ENCODE measurements around the gene ABCA6.

The ABCA6 gene

DNA sequence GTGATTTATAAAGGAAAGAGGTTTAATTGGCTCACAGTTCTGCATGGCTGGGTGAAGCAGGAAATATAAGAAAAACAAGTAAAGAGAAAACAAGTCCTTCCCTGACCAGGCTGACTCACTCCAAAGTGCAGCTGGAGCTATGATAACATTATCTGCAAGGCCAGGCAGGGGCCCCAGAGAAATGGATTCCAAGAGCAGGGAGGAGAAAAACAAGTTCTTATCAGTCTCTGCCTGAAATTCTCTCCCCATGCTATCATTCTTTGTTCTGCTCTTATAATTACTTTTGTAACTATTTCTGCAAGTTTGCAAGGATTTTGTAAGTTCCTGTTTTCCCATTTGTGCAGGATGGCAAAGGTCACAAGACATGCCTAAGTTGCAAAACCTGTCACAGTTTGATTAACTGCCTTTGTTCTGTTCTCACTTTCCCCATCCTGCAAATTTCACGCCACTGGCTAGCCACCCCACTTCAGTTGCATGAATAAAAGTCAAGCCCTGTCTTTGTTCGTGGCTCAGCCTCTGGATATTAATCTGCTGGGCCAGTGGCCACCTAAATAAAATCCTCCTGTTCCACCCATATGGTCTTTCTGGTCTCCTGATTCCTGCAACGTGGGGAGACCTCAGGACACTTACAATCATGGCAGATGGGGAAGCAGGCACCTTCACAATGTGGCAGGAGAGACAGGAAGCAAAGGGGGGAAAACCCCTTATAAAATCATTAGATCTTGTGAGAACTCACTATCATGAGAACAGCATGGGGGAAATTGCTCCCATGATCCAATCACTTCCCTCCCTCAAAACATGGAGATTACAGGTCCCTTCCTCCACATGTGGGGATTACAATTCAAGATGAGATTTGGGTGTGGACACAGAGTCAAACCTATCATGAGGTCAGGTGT is 94.1 kb downstream of the ABCA6 start:
- DNase-seq, result no peak

DNA sequence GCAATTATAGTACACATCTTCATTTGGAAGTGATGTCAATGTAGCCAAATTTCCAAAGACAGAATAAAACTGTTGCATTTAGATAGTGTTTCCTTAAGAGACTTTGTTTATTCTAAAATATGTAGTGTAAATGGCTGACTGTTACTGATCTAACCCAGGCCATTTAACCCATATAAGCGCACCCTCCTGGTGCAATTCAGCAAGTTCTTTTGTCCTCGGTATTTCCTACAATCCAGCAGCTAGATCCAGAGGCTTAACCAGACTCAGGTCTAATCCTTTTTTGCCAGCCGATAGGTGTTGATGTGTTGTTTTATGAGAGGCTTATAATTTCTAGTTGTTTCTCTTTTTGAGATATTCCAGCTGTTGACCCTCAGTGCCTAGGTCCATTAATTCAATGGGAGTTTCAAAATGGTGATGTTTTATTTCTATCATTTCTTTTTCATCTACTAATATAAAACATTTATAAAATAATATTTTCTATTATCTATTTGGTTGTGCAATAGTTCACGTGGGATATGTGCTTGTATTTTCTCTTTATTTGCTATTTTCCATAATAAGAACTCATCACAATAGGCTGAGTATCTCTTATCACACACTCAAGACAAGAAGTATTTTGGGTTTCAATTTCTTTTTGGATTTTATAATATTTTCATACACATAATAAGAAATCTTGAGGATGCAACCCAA is 95.4 kb downstream of the ABCA6 start:
- no peak for DNase-seq

DNA sequence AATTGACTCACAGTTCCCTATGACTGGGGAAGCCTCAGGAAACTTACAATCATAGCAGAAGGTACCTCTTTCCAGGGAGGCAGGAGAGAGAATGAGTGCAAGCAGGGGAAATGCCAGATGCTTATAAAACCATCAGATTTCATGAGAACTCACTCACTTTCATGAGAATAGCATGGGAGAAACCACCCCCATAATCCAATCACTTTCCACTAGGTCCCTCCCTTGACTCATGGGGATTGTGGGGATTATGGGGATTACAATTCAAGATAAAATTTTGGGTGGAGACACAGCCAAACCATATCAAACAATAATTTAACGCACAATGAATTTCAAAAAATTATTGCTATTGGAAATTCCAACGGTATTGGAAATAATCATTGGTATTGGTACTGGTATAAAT is 96.0 kb downstream of the ABCA6 start:
- no peak for DNase-seq

DNA sequence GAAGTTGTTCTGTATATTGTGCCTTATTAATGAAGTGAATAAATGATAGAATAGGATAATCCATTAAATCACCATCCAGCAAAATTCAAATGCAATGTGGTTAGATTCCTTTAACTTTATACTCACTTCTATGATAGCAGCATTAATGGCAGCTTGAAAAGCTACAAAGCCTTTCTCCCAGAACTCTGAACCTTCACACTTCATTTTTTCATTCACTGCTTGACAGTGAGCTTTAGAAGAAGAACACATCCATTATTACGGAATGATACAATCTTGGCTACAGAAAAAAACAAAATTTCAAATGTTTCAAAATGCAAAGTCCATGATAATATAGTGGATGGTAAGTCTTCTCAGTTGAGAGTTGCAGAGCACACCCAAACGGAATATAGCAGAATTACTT is 97.3 kb downstream of the ABCA6 start:
- DNase-seq, result no peak

DNA sequence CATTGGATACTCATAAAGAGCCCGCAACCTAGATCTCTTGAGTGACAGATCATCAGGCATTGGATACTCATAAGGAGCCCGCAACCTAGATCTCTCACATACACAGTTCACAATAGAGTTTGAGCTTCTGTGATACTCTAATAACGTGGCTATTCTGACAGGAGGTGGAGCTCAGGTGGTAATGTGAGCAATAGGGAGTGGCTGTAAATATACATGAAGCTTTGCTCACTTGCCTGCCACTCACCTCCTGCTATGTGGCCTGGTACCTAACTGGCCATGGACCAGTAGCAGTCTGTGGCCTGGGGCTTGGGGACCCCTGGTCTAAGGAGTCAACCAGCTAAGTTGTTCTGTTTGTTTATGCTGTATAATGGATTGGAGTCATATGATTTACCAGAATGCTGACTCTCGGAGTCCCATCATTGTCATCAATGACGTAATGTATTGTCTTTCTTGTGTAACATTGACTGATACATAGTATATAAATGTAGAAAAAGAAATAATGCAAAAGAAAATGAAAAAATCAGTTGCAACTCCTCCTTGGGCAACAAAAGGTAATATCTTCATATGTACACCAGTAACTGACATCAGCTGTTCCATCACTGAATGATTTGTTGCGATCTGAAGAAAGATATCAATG is 98.5 kb downstream of the ABCA6 start:
- DNase-seq, result no peak

DNA sequence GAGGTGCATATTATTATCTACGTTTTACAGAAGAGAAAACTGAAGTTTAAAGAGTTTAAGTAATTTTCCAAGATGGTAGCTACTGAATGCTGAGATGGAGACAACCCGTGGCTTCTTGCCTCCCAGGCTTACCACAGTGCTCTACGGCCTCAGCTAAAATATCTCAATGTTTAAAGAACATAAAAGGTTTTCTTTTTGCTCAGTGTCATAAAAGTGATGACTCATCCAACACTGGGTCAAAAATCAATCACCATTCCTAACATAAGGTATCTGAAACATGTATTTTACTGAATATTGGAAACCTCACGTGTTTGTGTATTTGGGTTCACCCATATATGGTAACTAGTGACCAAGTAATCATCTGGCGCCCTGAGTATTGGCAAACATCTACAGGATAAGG is 99.4 kb downstream of the ABCA6 start:
- no peak for DNase-seq

DNA sequence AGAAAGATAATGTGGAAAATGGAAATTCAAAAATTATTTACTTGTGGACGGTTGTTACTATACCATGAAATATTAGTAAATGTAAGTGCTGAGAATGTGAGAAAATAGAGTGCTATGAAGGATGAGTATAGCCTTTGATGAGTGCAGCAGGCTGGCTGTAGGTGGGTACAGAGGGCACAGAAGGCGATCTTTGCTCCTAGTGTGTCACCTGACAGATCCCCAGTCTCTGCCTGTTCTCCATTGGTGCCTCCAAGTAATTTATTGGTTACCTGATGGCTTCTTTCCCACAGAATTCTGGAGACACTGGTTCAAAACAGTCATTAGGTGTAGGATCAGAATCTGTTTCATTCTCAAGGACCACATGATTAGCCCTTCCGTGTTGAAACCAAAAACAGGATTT is 109.9 kb downstream of the ABCA6 start:
- no peak for DNase-seq

DNA sequence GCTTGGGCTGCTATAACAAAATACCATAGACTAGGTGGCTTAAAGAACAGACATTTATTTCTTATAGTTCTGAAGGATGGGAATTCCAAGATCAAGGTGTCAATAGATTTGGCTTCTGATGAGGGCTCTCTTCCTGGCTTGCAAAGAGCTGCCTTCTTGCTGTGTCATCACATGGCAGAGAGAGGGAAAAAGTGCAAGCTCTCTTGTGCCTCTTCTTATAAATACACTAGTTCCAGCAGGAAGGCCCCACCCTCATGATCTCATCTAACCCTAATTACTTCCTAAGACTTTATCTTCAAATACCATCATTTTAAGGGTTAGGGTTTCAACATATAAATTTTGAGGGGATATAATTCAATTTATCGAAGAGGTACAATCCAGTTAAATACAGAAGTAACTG is 111.5 kb downstream of the ABCA6 start:
- no peak for DNase-seq

Data from T-helper 2 cell (primary cell).